ENCODE measurements around the gene ZNF503. TPM values are rescaled to one million over a fixed set of nuclear protein-coding genes. Genes with fewer than 3 reads are reported as not detected.

The ZNF503 gene
- total RNA-seq, 2 donors from 2014 or later = 0.11 to 0.21 TPM

GRCh38 chr10:75437693-75438092 is 36.1 kb upstream of the ZNF503 start:
- peaks cover 17 to 35% of the 10 kb centered on the region in 2 donors for H3K27me3 Mint-ChIP-seq

GRCh38 chr10:75436896-75437295 is 35.3 kb upstream of the ZNF503 start:
- no peaks in the 10 kb centered on the region for H3K36me3 Mint-ChIP-seq
- no peak for ATAC-seq
- no peak overlapping the region for H3K4me3 Mint-ChIP-seq
- H3K9me3 Mint-ChIP-seq = no peaks in the 10 kb centered on the region
- peaks cover 13 to 35% of the 10 kb centered on the region in 2 donors for H3K27me3 Mint-ChIP-seq
- peaks cover 0 to 4% of the 10 kb centered on the region in 2 donors for H3K4me1 Mint-ChIP-seq (ENCODE audit: low read depth in 2 of 2)
- no peak overlapping the region for H3K27ac Mint-ChIP-seq
- no peak for DNase-seq (ENCODE audit: low spot score)

More at GRCh38 chr10:75437693-75438092, 36.1 kb upstream of the ZNF503 start:
- no peaks in the 10 kb centered on the region for H3K4me1 Mint-ChIP-seq (ENCODE audit: low read depth in 2 of 2)
- DNase-seq (ENCODE audit: low spot score) (no peak), ATAC-seq (no peak)
- H3K4me3 Mint-ChIP-seq = no peak overlapping the region
- H3K36me3 Mint-ChIP-seq = peaks cover 6% of the 10 kb centered on the region
- H3K27ac Mint-ChIP-seq = no peak overlapping the region
- peaks cover 3% of the 10 kb centered on the region for H3K9me3 Mint-ChIP-seq

- peaks cover 13 to 29% of the 10 kb centered on the region in 2 donors for H3K27me3 Mint-ChIP-seq
These were observed 33.7 kb upstream of the ZNF503 start for GRCh38 chr10:75435291-75435690.

GRCh38 chr10:75434291-75434690 is 32.7 kb upstream of the ZNF503 start:
- no peaks in the 10 kb centered on the region for H3K9me3 Mint-ChIP-seq
- no peaks in the 10 kb centered on the region for H3K36me3 Mint-ChIP-seq
- ATAC-seq (no peak), DNase-seq (ENCODE audit: low spot score) (no peak)
- H3K27me3 Mint-ChIP-seq = peaks cover 16 to 29% of the 10 kb centered on the region in 2 donors
- H3K27ac Mint-ChIP-seq = no peak overlapping the region
- H3K4me3 Mint-ChIP-seq = no peak overlapping the region
- H3K4me1 Mint-ChIP-seq (ENCODE audit: low read depth in 2 of 2) = peaks cover 0 to 6% of the 10 kb centered on the region in 2 donors

More at GRCh38 chr10:75435291-75435690, 33.7 kb upstream of the ZNF503 start:
- Mint-ChIP-seq H3K9me3 (no peaks in the 10 kb centered on the region), H3K4me3 (no peak overlapping the region), H3K27ac (no peak overlapping the region), H3K36me3 (no peaks in the 10 kb centered on the region), H3K4me1 (ENCODE audit: low read depth in 2 of 2) (peaks cover 0 to 6% of the 10 kb centered on the region in 2 donors)
- no peak for ATAC-seq
- DNase-seq (ENCODE audit: low spot score) = no peak

GRCh38 chr10:75433216-75433615 is 31.7 kb upstream of the ZNF503 start:
- H3K36me3 Mint-ChIP-seq = no peaks in the 10 kb centered on the region
- no peak overlapping the region for H3K4me3 Mint-ChIP-seq
- DNase-seq (ENCODE audit: low spot score) (no peak), ATAC-seq (no peak)
- peaks cover 0 to 6% of the 10 kb centered on the region in 2 donors for H3K4me1 Mint-ChIP-seq (ENCODE audit: low read depth in 2 of 2)
- peaks cover 18 to 37% of the 10 kb centered on the region in 2 donors for H3K27me3 Mint-ChIP-seq
- H3K9me3 Mint-ChIP-seq = no peaks in the 10 kb centered on the region
- H3K27ac Mint-ChIP-seq = no peak overlapping the region

- Mint-ChIP-seq H3K27ac (no peak overlapping the region), H3K4me3 (peak overlapping the region; percentile 68), H3K36me3 (no peaks in the 10 kb centered on the region), H3K27me3 (peaks cover 18 to 37% of the 10 kb centered on the region in 2 donors), H3K9me3 (no peaks in the 10 kb centered on the region), H3K4me1 (ENCODE audit: low read depth in 2 of 2) (peaks cover 0 to 6% of the 10 kb centered on the region in 2 donors)
- no peak for DNase-seq (ENCODE audit: low spot score)
- ATAC-seq = no peak
These were observed 31.2 kb upstream of the ZNF503 start for GRCh38 chr10:75432763-75433162.

GRCh38 chr10:75432176-75432575 is 30.6 kb upstream of the ZNF503 start:
- Mint-ChIP-seq H3K36me3 (no peaks in the 10 kb centered on the region), H3K4me1 (ENCODE audit: low read depth in 2 of 2) (peaks cover 0 to 6% of the 10 kb centered on the region in 2 donors), H3K4me3 (peak overlapping the region; percentile 68), H3K27me3 (peaks cover 16 to 37% of the 10 kb centered on the region in 2 donors), H3K27ac (peak overlapping the region in 1 of 2 donors; percentile 77), H3K9me3 (no peaks in the 10 kb centered on the region)
- ATAC-seq (no peak), DNase-seq (ENCODE audit: low spot score) (no peak)

- DNase-seq (ENCODE audit: low spot score) = no peak
- H3K27ac Mint-ChIP-seq = peak within 1 kb of the TSS in 1 of 2 donors; percentile 77
- H3K4me3 Mint-ChIP-seq = peak within 1 kb of the TSS; percentile 68
- H3K27me3 Mint-ChIP-seq = peaks cover 16 to 37% of the 10 kb centered on the region in 2 donors
- H3K36me3 Mint-ChIP-seq = no peaks in the 10 kb centered on the region
- H3K9me3 Mint-ChIP-seq = no peaks in the 10 kb centered on the region
- peak; percentile 78 to 84 for ATAC-seq
- peaks cover 0 to 6% of the 10 kb centered on the region in 2 donors for H3K4me1 Mint-ChIP-seq (ENCODE audit: low read depth in 2 of 2)
These were observed 29.9 kb upstream of the ZNF503 start, which contains the start of gene LRMDA for GRCh38 chr10:75431180-75432111. TSS of gene LRMDA (plus strand) at chr10:75431624.

GRCh38 chr10:75430000-75430763 is 28.6 kb upstream of the ZNF503 start:
- H3K27ac Mint-ChIP-seq = peak overlapping the region in 1 of 2 donors; percentile 0

GRCh38 chr10:75429159-75429827 is 27.7 kb upstream of the ZNF503 start:
- H3K9me3 Mint-ChIP-seq = no peaks in the 10 kb centered on the region
- H3K36me3 Mint-ChIP-seq = no peaks in the 10 kb centered on the region
- H3K27ac Mint-ChIP-seq = peak overlapping the region in 1 of 2 donors; percentile 16
- ATAC-seq = no peak
- peaks cover 16 to 28% of the 10 kb centered on the region in 2 donors for H3K27me3 Mint-ChIP-seq
- H3K4me1 Mint-ChIP-seq (ENCODE audit: low read depth in 2 of 2) = peaks cover 0 to 6% of the 10 kb centered on the region in 2 donors
- no peak overlapping the region for H3K4me3 Mint-ChIP-seq
- no peak for DNase-seq (ENCODE audit: low spot score)

More at GRCh38 chr10:75430000-75430763, 28.6 kb upstream of the ZNF503 start:
- Mint-ChIP-seq H3K4me3 (peak overlapping the region; percentile 43), H3K36me3 (no peaks in the 10 kb centered on the region), H3K4me1 (ENCODE audit: low read depth in 2 of 2) (peaks cover 0 to 6% of the 10 kb centered on the region in 2 donors), H3K27me3 (peaks cover 16 to 33% of the 10 kb centered on the region in 2 donors), H3K9me3 (no peaks in the 10 kb centered on the region)
- no peak for DNase-seq (ENCODE audit: low spot score)
- no peak for ATAC-seq

- Mint-ChIP-seq H3K36me3 (no peaks in the 10 kb centered on the region), H3K4me1 (ENCODE audit: low read depth in 2 of 2) (peaks cover 0 to 6% of the 10 kb centered on the region in 2 donors), H3K27ac (peak overlapping the region in 1 of 2 donors; percentile 16), H3K9me3 (no peaks in the 10 kb centered on the region), H3K27me3 (peaks cover 16 to 24% of the 10 kb centered on the region in 2 donors), H3K4me3 (no peak overlapping the region)
- DNase-seq (ENCODE audit: low spot score) (no peak), ATAC-seq (peak; percentile 42 to 46)
These were observed 27.0 kb upstream of the ZNF503 start for GRCh38 chr10:75428434-75429158.

GRCh38 chr10:75427951-75428350 is 26.4 kb upstream of the ZNF503 start:
- Mint-ChIP-seq H3K27me3 (peaks cover 14 to 18% of the 10 kb centered on the region in 2 donors), H3K4me3 (no peak overlapping the region)

More at GRCh38 chr10:75427951-75428350, 26.4 kb upstream of the ZNF503 start:
- H3K27ac Mint-ChIP-seq = no peak overlapping the region
- no peak for DNase-seq (ENCODE audit: low spot score)
- H3K4me1 Mint-ChIP-seq (ENCODE audit: low read depth in 2 of 2) = peaks cover 0 to 6% of the 10 kb centered on the region in 2 donors
- H3K36me3 Mint-ChIP-seq = no peaks in the 10 kb centered on the region
- no peaks in the 10 kb centered on the region for H3K9me3 Mint-ChIP-seq
- no peak for ATAC-seq

All from natural killer cell treated with Interleukin-12 subunit alpha and Interleukin-12 subunit beta and Interleukin-15 and Interleukin-18, amount 100 ng/mL, for 72 hours (primary cell).